ENCODE results near the gene SEL1L3. TPM values are rescaled to one million over a fixed set of nuclear protein-coding genes. Genes with fewer than 3 reads are reported as not detected.

SEL1L3 gene
- total and polyA plus RNA-seq, 2 donors, result 10.8 to 33.4 TPM

- 71% methylated on average over 12 of the region's 12 CpGs for WGBS
- no peak overlapping the region for H3K27ac ChIP-seq (ENCODE audit: low read depth)
- no peaks in the 10 kb centered on the region for H3K36me3 ChIP-seq (ENCODE audit: insufficient read depth)
- no peak overlapping the region for H3K4me3 ChIP-seq (ENCODE audit: low read depth, low read length)
- no peaks in the 10 kb centered on the region for H3K4me1 ChIP-seq (ENCODE audit: insufficient read depth)
- DNase-seq (ENCODE audit: extremely low spot score), result no peak
Observed at GRCh38 chr4:25795566-25796454, 67.0 kb downstream of the SEL1L3 start.

GRCh38 chr4:25795091-25795490, 67.7 kb downstream of the SEL1L3 start:
- 97% methylated on average over 4 of the region's 4 CpGs for WGBS
- Histone ChIP-seq H3K4me3 (ENCODE audit: low read depth, low read length) (no peak overlapping the region), H3K27ac (ENCODE audit: low read depth) (no peak overlapping the region), H3K36me3 (ENCODE audit: insufficient read depth) (no peaks in the 10 kb centered on the region), H3K4me1 (ENCODE audit: insufficient read depth) (no peaks in the 10 kb centered on the region)
- DNase-seq (ENCODE audit: extremely low spot score), result no peak

GRCh38 chr4:25792876-25793275, 69.9 kb downstream of the SEL1L3 start:
- no peaks in the 10 kb centered on the region for H3K36me3 ChIP-seq (ENCODE audit: insufficient read depth)
- H3K4me3 ChIP-seq (ENCODE audit: low read depth, low read length), result no peak overlapping the region
- H3K27ac ChIP-seq (ENCODE audit: low read depth), result no peak overlapping the region
- no peak for DNase-seq (ENCODE audit: extremely low spot score)
- no peaks in the 10 kb centered on the region for H3K4me1 ChIP-seq (ENCODE audit: insufficient read depth)
- 93% methylated on average over 4 of the region's 4 CpGs for WGBS

- Histone ChIP-seq H3K36me3 (ENCODE audit: insufficient read depth) (no peaks in the 10 kb centered on the region), H3K4me3 (ENCODE audit: low read depth, low read length) (no peak overlapping the region), H3K4me1 (ENCODE audit: insufficient read depth) (no peaks in the 10 kb centered on the region), H3K27ac (ENCODE audit: low read depth) (no peak overlapping the region)
- DNase-seq (ENCODE audit: extremely low spot score), result no peak
- 84% methylated on average over 5 of the region's 5 CpGs for WGBS
Observed at GRCh38 chr4:25792200-25792791, 70.5 kb downstream of the SEL1L3 start.

- no peak overlapping the region for H3K4me3 ChIP-seq (ENCODE audit: low read depth, low read length)
- 96% methylated on average over 5 of the region's 5 CpGs for WGBS
- DNase-seq (ENCODE audit: extremely low spot score), result no peak
- H3K36me3 ChIP-seq (ENCODE audit: insufficient read depth), result no peaks in the 10 kb centered on the region
- no peaks in the 10 kb centered on the region for H3K4me1 ChIP-seq (ENCODE audit: insufficient read depth)
- H3K27ac ChIP-seq (ENCODE audit: low read depth), result no peak overlapping the region
Observed at GRCh38 chr4:25790024-25790423, 72.8 kb downstream of the SEL1L3 start.

GRCh38 chr4:25788703-25789238, 74.0 kb downstream of the SEL1L3 start:
- 70% methylated on average over 4 of the region's 4 CpGs for WGBS

GRCh38 chr4:25786497-25787065, 76.2 kb downstream of the SEL1L3 start:
- Histone ChIP-seq H3K27ac (ENCODE audit: low read depth) (no peak overlapping the region), H3K4me3 (ENCODE audit: low read depth, low read length) (no peak overlapping the region), H3K36me3 (ENCODE audit: insufficient read depth) (no peaks in the 10 kb centered on the region), H3K4me1 (ENCODE audit: insufficient read depth) (no peaks in the 10 kb centered on the region)
- DNase-seq (ENCODE audit: extremely low spot score), result no peak
- 72% methylated on average over 4 of the region's 4 CpGs for WGBS

More at GRCh38 chr4:25788703-25789238, 74.0 kb downstream of the SEL1L3 start:
- H3K4me3 ChIP-seq (ENCODE audit: low read depth, low read length), result no peak overlapping the region
- H3K27ac ChIP-seq (ENCODE audit: low read depth), result no peak overlapping the region
- H3K36me3 ChIP-seq (ENCODE audit: insufficient read depth), result no peaks in the 10 kb centered on the region
- no peak for DNase-seq (ENCODE audit: extremely low spot score)
- H3K4me1 ChIP-seq (ENCODE audit: insufficient read depth), result no peaks in the 10 kb centered on the region

- H3K27ac ChIP-seq (ENCODE audit: low read depth), result no peak overlapping the region
Observed at GRCh38 chr4:25783943-25784342, 78.8 kb downstream of the SEL1L3 start.

GRCh38 chr4:25783126-25783525, 79.7 kb downstream of the SEL1L3 start:
- Histone ChIP-seq H3K4me3 (ENCODE audit: low read depth, low read length) (no peak overlapping the region), H3K36me3 (ENCODE audit: insufficient read depth) (no peaks in the 10 kb centered on the region), H3K27ac (ENCODE audit: low read depth) (no peak overlapping the region), H3K4me1 (ENCODE audit: insufficient read depth) (no peaks in the 10 kb centered on the region)
- 79% methylated on average over 1 of the region's 1 CpG for WGBS
- DNase-seq (ENCODE audit: extremely low spot score), result no peak

More at GRCh38 chr4:25783943-25784342, 78.8 kb downstream of the SEL1L3 start:
- 44% methylated on average over 9 of the region's 9 CpGs for WGBS
- Histone ChIP-seq H3K4me1 (ENCODE audit: insufficient read depth) (no peaks in the 10 kb centered on the region), H3K36me3 (ENCODE audit: insufficient read depth) (no peaks in the 10 kb centered on the region), H3K4me3 (ENCODE audit: low read depth, low read length) (no peak overlapping the region)
- no peak for DNase-seq (ENCODE audit: extremely low spot score)

- DNase-seq (ENCODE audit: extremely low spot score), result no peak
- WGBS, result 83% methylated on average over 7 of the region's 7 CpGs
- no peak overlapping the region for H3K27ac ChIP-seq (ENCODE audit: low read depth)
- H3K4me1 ChIP-seq (ENCODE audit: insufficient read depth), result no peaks in the 10 kb centered on the region
- no peaks in the 10 kb centered on the region for H3K36me3 ChIP-seq (ENCODE audit: insufficient read depth)
- no peak overlapping the region for H3K4me3 ChIP-seq (ENCODE audit: low read depth, low read length)
Observed at GRCh38 chr4:25782482-25782881, 80.3 kb downstream of the SEL1L3 start.

GRCh38 chr4:25779021-25779420, 83.8 kb downstream of the SEL1L3 start:
- Histone ChIP-seq H3K4me1 (ENCODE audit: insufficient read depth) (no peaks in the 10 kb centered on the region), H3K27ac (ENCODE audit: low read depth) (no peak overlapping the region), H3K4me3 (ENCODE audit: low read depth, low read length) (no peak overlapping the region), H3K36me3 (ENCODE audit: insufficient read depth) (no peaks in the 10 kb centered on the region)
- DNase-seq (ENCODE audit: extremely low spot score), result no peak
- 79% methylated on average over 4 of the region's 4 CpGs for WGBS

- no peak overlapping the region for H3K4me3 ChIP-seq (ENCODE audit: low read depth, low read length)
- H3K27ac ChIP-seq (ENCODE audit: low read depth), result no peak overlapping the region
- H3K36me3 ChIP-seq (ENCODE audit: insufficient read depth), result no peaks in the 10 kb centered on the region
- no peak for DNase-seq (ENCODE audit: extremely low spot score)
- no peaks in the 10 kb centered on the region for H3K4me1 ChIP-seq (ENCODE audit: insufficient read depth)
Observed at GRCh38 chr4:25776795-25777194, 86.0 kb downstream of the SEL1L3 start.

GRCh38 chr4:25775166-25775565, 87.6 kb downstream of the SEL1L3 start:
- 72% methylated on average over 2 of the region's 2 CpGs for WGBS
- Histone ChIP-seq H3K27ac (ENCODE audit: low read depth) (no peak overlapping the region), H3K4me1 (ENCODE audit: insufficient read depth) (no peaks in the 10 kb centered on the region), H3K36me3 (ENCODE audit: insufficient read depth) (no peaks in the 10 kb centered on the region), H3K4me3 (ENCODE audit: low read depth, low read length) (no peak overlapping the region)
- DNase-seq (ENCODE audit: extremely low spot score), result no peak

- Histone ChIP-seq H3K4me3 (ENCODE audit: low read depth, low read length) (no peak overlapping the region), H3K4me1 (ENCODE audit: insufficient read depth) (no peaks in the 10 kb centered on the region), H3K27ac (ENCODE audit: low read depth) (no peak overlapping the region), H3K36me3 (ENCODE audit: insufficient read depth) (no peaks in the 10 kb centered on the region)
- 88% methylated on average over 4 of the region's 4 CpGs for WGBS
- DNase-seq (ENCODE audit: extremely low spot score), result no peak
Observed at GRCh38 chr4:25773358-25773757, 89.4 kb downstream of the SEL1L3 start.

Measured in urinary bladder (tissue), 4 donors.